Left lung (tissue), 10 donors: Measurements from ENCODE around the gene CADM1. TPM values are rescaled to one million over a fixed set of nuclear protein-coding genes. Genes with fewer than 3 reads are reported as not detected.
A peak's percentile ranks its signal among the peaks of the same experiment; 100 is the strongest.

Experiments used
- ATAC-seq: fragments of 200-7000 bp; cut with Tn5 transposase; one replicate; pipeline ENCODE4 v1.9.1; 2020; ENCODE audit warnings: moderate library complexity
- DNase-seq, 4 donors: peaks; one replicate each; pipeline ENCODE4 v3.0.0-alpha.2; 2013 to 2020
- H3K27ac ChIP-seq, 2 donors: fragments of 200-600 bp; sonication (generic) in 1 of 2; one replicate each; pipeline versions ENCODE4 v1.5.0 to v1.8.0; 2020 to 2021
- H3K27me3 ChIP-seq, 2 donors: fragments of 200-600 bp; sonication (generic) in 1 of 2; one replicate each; pipeline versions ENCODE4 v1.5.0 to v1.8.0; 2020 to 2021
- H3K36me3 ChIP-seq, 2 donors: fragments of 200-600 bp; sonication (generic) in 1 of 2; one replicate each; pipeline versions ENCODE4 v1.5.0 to v1.8.0; 2020 to 2021
- H3K4me1 ChIP-seq, 2 donors: fragments of 200-600 bp; one replicate each; pipeline ENCODE4 v1.8.0; 2021
- H3K4me3 ChIP-seq, 2 donors: fragments of 200-600 bp; sonication (generic) in 1 of 2; one replicate each; pipeline versions ENCODE4 v1.5.0 to v1.8.0; 2020 to 2021; ENCODE audit warnings: mild to moderate bottlenecking in 1 of 2
- H3K9me3 ChIP-seq, 2 donors: fragments of 200-600 bp; sonication (generic) in 1 of 2; one replicate each; pipeline versions ENCODE4 v1.5.0 to v1.8.0; 2020 to 2021
- intact Hi-C, 2 donors: fragments of 100-400 bp; cut with DNase I; formaldehyde crosslinking; loops; one replicate each; pipeline versions ENCODE4 v1.11.2 to v1.14.2; 2022
- polyA plus RNA-seq, 6 donors: library from polyadenylated mRNA; unstranded; fragments of 120-200 nt; gene quantifications; one replicate each; pipeline ENCODE4 v1.2.1, GENCODE V29; 2013; ENCODE audit not compliant: insufficient read length in 6 of 6
- total RNA-seq, 2 donors: library from RNA; stranded (reverse); fragmentation: NEBNext Ultra II Directional; extraction: Animal tissue kit (Norgen Biotek cat#: 25700); gene quantifications; one replicate each; pipeline ENCODE4 v1.2.1, GENCODE V29; 2021
- TF ChIP-seq, protein P1 (sequence below), 2 donors: fragments of 200-600 bp; sonication (generic) in 1 of 2; IDR thresholded peaks; one replicate each; pipeline versions ENCODE4 v1.5.0 to v1.8.0; 2021; ENCODE audit warnings: antibody characterized with exemption in 2 of 2
- donor health status: DM: no; HTN: yes; CAD: no.
- donor health status: DM: no; HTN: no; CAD: no.

Gene CADM1
- total and polyA plus RNA-seq, 8 donors, result 105 to 307 (median 156) TPM

DNA sequence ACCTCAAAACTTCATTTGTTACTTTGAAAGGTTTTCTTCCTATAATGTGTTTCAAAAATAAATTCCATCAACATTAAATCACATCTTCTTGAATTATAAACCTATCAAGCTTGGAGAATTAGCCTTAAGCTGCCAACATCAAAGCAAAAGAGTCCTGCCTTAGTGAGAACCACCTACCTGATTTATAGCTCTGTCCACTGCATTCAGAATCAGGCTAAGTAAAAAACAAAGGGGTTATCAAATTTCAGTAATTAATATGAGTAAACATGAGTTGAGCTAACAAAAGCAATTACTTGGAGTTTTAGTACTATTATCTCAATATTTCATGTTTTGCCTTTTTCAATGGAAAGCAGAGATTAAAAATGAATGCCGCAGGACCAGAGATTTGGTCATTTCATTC is 73.9 kb downstream of the CADM1 start:
- H3K9me3 ChIP-seq, result no peaks in the 10 kb centered on the region
- no peak for DNase-seq
- no peak for ATAC-seq
- no peaks in the 10 kb centered on the region for H3K4me1 ChIP-seq
- TF ChIP-seq, protein P1, sequence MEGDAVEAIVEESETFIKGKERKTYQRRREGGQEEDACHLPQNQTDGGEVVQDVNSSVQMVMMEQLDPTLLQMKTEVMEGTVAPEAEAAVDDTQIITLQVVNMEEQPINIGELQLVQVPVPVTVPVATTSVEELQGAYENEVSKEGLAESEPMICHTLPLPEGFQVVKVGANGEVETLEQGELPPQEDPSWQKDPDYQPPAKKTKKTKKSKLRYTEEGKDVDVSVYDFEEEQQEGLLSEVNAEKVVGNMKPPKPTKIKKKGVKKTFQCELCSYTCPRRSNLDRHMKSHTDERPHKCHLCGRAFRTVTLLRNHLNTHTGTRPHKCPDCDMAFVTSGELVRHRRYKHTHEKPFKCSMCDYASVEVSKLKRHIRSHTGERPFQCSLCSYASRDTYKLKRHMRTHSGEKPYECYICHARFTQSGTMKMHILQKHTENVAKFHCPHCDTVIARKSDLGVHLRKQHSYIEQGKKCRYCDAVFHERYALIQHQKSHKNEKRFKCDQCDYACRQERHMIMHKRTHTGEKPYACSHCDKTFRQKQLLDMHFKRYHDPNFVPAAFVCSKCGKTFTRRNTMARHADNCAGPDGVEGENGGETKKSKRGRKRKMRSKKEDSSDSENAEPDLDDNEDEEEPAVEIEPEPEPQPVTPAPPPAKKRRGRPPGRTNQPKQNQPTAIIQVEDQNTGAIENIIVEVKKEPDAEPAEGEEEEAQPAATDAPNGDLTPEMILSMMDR (IDR thresholded peaks at IDR 0.05), result no peak
- H3K27ac ChIP-seq, result no peak overlapping the region
- no peaks in the 10 kb centered on the region for H3K36me3 ChIP-seq
- H3K27me3 ChIP-seq, result no peaks in the 10 kb centered on the region
- no peak overlapping the region for H3K4me3 ChIP-seq
- intact Hi-C loops, result no loop called here

DNA sequence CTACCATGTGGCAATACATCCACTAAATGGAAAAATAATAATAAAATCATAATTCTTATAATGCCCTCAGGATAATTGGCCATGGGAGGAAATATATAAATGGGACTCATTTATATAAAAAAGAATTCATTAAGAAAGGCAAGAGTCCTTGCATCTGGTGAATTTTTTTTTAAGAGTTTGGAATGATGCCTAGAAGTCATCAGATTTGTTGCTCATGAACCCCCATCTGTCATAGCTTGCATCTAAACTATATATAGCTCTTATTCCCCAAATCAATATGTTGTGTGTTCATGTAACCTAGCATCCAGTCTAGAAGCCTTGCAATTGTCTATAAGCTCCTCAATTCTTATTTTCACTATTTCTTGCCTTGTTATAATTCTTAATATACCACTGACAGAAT is 75.9 kb downstream of the CADM1 start:
- ATAC-seq (no peak), DNase-seq (no peak)

DNA sequence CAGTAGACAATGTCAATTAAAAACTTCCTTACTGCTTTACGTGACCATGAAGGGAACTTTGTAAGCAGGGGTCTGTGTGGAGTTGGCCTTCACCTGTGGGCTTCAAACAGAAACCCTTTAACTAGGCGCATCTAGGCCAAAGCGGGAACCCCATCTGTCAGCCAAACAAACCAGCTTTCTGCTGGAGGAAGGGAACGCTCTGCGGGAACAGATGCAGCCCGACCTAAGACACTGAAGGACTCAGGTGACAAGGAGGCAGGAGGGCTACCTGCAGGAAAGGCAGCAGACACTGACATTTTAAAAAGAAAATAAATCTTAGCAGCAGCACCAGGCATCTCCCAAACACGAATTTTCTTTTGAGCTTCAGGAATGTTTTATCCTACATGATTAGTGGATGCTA is 78.4 kb downstream of the CADM1 start:
- no peaks in the 10 kb centered on the region for H3K4me1 ChIP-seq
- ATAC-seq (no peak), DNase-seq (no peak)
- no peaks in the 10 kb centered on the region for H3K9me3 ChIP-seq
- TF ChIP-seq, protein P1 (IDR thresholded peaks at IDR 0.05), result no peak
- intact Hi-C loops, result no loop called here
- no peaks in the 10 kb centered on the region for H3K27me3 ChIP-seq
- no peak overlapping the region for H3K27ac ChIP-seq
- H3K4me3 ChIP-seq, result no peak overlapping the region
- H3K36me3 ChIP-seq, result no peaks in the 10 kb centered on the region

More for the DNA sequence above, 75.9 kb downstream of the CADM1 start:
- H3K4me3 ChIP-seq, result no peak overlapping the region
- H3K27me3 ChIP-seq, result no peaks in the 10 kb centered on the region
- intact Hi-C loops, result no loop called here
- no peaks in the 10 kb centered on the region for H3K9me3 ChIP-seq
- no peaks in the 10 kb centered on the region for H3K36me3 ChIP-seq
- no peak overlapping the region for H3K27ac ChIP-seq
- TF ChIP-seq, protein P1 (IDR thresholded peaks at IDR 0.05), result no peak
- H3K4me1 ChIP-seq, result no peaks in the 10 kb centered on the region

DNA sequence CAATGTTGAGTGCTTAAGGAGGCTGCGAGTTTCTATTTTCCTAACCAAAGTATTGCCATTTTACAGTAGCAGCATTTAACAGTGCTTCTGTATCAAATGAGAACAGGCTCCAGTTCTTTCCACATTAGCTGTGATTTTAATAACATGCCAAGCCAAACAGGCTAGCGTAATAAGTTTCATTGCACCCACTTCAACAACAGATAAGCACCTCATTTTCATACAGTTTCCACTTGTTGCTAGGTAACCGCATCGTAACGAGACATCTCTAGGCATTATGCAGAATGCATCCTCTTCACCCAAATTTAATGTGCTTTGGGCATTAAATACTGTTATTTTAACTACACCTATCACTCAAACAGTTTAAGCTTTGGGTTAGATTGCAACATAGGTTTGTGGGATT is 79.0 kb downstream of the CADM1 start:
- Histone ChIP-seq H3K27ac (no peak overlapping the region), H3K36me3 (no peaks in the 10 kb centered on the region), H3K27me3 (no peaks in the 10 kb centered on the region), H3K4me3 (no peak overlapping the region), H3K9me3 (no peaks in the 10 kb centered on the region), H3K4me1 (no peaks in the 10 kb centered on the region)
- TF ChIP-seq, protein P1 (IDR thresholded peaks at IDR 0.05), result no peak
- intact Hi-C loops, result no loop called here
- peak; percentile 19 for ATAC-seq
- DNase-seq, result no peak

DNA sequence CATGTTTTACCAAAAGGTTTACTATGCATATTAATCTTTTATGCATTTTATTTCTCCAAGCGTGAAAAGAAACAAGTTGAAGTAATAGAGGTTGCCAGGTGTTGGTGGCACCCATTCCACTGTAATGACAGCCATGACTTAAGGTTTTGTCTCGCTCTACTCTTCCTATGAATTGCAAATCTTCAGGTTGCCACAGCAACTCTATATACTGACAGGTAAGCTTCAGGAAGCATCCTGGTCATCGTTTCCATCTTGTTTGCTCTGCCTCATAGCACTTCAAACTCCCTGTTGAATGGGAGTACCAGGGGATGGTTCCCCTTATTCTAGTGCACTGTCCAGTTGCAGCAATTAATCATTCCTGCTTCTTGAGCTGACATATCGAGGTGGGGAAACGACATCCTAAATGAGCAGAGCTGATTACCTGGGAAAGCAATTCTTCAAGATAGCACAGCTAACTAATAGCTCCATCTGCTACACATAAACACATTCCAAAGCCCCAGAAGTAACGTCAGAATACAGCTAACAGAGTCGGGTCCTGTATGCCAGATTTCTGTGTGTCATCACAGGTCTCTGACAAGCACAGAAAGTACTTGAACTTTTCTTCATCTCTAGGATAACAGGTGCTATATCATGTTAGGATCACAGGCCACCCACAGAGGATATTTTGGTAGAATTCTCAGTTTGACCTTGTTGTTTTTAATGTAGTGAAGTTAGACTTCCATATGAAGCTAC is 80.3 kb downstream of the CADM1 start:
- TF ChIP-seq, protein P1 (IDR thresholded peaks at IDR 0.05), result no peak

More for the DNA sequence above, 80.3 kb downstream of the CADM1 start:
- ATAC-seq (no peak), DNase-seq (no peak)
- Histone ChIP-seq H3K27ac (no peak overlapping the region), H3K4me1 (no peaks in the 10 kb centered on the region), H3K27me3 (no peaks in the 10 kb centered on the region), H3K4me3 (no peak overlapping the region), H3K36me3 (no peaks in the 10 kb centered on the region), H3K9me3 (no peaks in the 10 kb centered on the region)
- intact Hi-C loops, result no loop called here
